Erythroblast (primary cell): Measurements from ENCODE around the gene DCST2.

Experiments
- GATA1 ChIP-seq: IDR thresholded peaks from 2 replicates; pipeline ENCODE4 v1.6.1; 2011; ENCODE audit warnings: low read depth, mild to moderate bottlenecking, control low read depth, low read length, moderate library complexity
- POLR2A ChIP-seq: IDR thresholded peaks from 2 replicates; pipeline ENCODE4 v1.6.1; 2011; ENCODE audit warnings: mild to moderate bottlenecking, low read length

- TF ChIP-seq POLR2A (no peak), GATA1 (no peak)
Observed at GRCh38 chr1:154969246-154969645, 64.3 kb downstream of the DCST2 start.
